NCI-H446 treated with DMSO at 0.1 percent for 48 hours (cell line): ENCODE results near the gene MYBPH.

Experiments
- DNase-seq: peaks from one replicate; lab custom pipeline; 2025; lab: John Stamatoyannopoulos, UW

MYBPH gene

GRCh38 chr1:203129501-203130231 is 46.0 kb downstream of the MYBPH start:
- DNase-seq = no peak

GRCh38 chr1:203128716-203129500 is 46.7 kb downstream of the MYBPH start:
- DNase-seq = no peak

- no peak for DNase-seq
Measured at GRCh38 chr1:203128431-203128715, 47.3 kb downstream of the MYBPH start.

GRCh38 chr1:203127666-203128430 is 47.8 kb downstream of the MYBPH start, which contains the start of gene ADORA1:
TSS of gene ADORA1 (plus strand) at chr1:203127726. CDS start at chr1:203128842, 1,116 bp downstream.
- no peak for DNase-seq

DNA sequence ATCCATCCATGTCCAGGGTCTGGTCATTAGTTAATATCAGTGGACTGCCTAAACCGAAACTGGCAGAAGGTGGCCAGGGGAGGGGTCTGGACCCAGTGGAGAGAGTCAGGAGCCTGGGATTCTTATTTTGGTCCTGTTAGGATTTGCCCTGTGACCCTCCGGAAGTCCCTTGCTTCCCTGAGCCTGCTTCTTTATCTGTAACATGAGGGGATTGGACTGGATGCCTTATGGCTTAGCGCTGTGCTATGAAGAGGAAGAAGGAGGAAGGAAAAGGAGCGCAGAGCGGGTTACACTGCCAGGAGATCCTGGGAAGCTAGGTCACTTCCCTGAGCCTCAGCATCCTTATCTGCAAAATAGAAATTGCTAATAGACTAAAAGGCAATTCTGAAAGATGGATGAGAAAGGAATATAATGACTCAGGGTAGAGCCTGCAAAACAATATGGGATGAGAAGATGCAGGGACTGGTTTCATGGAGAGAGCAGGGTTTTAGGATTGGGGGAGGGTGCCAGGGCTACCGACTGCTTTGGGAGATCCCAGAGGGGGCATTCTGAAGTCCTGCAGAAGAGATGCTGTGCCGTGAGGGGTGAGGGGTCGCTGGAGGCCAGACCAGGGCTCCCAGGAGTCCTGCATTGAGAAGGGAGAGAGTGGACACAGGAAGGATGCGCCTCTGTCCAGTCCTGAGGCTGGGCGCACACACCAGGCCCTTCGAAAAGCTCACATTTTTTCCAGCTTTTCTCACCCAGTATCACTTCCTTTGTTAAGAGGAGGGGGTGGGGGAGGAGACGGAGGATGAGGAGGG is 48.6 kb downstream of the MYBPH start:
- no peak for DNase-seq

DNA sequence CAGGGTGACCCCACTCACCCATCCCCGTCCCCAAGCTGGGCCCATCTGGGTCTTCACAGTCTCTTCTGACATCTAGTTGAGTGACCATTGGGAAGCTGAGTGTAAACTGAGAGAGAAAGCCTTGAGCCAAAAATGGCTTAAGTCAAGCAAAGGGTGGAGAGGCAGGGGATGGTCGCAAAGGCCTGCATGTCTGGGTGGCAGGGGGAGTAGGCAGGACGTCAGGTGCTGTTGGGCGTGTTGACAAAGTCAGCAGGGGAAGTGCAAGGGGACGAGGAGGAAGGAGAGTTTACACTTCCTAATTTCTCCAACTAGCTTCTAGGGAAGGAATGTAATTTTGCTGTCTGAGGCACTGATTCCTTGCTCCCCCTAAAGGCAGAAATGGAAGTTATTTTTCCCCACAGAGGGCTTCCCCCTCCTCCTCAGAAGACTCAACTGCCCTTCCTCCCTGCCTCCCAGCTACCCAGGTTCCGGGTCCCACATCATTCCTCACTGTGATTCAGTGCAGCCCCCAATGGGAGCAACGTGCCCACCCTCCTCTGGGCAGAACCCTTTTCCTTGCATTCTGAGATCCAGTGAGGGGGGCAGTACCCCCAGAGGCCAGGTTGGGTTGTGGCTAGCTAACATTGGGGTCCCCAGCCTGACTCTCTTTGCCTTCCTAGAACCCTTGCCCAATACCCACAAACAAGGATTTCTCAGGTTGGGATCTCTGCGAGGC is 49.3 kb downstream of the MYBPH start:
- no peak for DNase-seq

- DNase-seq = no peak
Measured at GRCh38 chr1:203124546-203125317, 50.9 kb downstream of the MYBPH start.

GRCh38 chr1:203124011-203124410 is 51.6 kb downstream of the MYBPH start:
- DNase-seq = no peak

GRCh38 chr1:203122159-203122558 is 53.5 kb downstream of the MYBPH start:
- DNase-seq = no peak

DNA sequence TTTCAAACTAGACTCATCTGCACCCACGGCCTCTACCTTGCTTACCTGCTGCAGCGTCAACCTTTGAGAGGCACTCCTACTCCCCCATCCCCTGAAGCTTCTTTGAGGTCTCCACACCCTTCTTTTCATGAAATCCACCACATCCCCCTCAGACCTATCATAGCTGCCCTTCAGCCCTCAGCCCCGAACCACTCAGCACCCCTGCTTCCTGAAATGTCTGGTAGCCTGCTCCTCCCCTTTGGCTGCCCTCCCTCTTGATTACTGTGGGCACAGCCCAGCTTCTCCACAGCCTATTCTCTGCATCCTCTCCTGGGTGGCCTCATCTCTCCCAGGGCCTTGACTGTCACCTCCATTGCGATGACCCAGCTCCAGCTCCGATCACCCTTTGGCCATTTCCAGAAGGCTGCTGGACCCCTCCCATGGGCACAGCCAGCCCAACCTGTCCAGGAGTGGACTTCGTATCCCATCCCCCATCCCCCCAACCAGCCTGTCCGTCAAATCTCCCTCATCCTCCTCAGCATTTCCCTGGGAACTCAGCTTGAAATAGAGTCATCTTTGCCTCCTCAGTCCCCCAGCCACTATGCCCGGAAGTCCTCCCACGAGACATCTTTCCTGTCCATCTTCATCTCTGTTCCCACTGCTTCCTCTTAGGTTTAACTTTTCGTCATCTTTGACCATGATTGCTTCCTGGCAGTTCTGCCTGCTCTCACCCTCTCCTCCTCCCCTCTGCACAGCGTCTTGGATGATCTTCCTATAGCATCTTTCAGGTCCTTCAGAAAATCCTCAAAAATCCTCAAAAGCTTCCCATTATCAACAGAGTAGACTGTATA is 54.2 kb downstream of the MYBPH start:
- no peak for DNase-seq

DNA sequence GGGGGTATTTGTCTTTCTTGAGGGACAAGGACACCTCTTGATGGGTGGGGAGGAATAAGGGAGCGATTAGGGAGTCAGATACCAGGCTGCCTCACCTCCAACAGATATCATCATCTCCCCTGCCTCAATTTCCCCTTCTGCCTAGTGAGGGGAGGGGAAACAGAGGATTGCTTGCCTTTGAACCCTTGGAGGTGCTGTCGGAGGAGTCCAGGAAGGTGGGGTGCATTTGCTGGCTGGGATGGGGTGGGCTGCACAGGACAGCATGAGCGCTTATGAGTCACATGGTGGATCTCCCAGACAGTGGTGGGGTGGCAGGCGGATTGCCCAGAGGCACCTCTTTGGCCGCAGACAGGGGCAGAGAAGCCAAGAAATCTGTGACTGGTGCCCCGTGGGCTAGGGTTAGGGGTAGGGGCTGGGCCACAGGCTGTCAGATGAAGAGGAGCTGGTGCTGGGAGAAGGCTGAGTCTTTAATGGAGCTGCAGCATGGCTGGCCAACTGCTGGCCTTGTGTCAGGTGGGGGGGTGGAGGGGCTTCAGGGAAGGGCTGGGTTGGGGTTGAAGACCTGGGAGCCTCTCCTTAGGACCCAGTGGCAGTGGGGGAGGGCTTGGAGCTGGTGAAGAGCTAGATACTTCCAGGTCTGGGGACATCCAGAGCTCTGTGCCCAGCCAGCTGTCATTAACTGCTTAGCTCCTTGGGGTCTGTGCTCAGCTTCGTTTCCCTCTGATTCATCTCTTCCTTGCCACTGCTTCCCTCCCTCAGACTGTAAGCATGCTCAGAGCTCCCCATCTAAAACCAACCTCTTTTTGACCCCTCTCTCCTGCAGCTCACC is 55.1 kb downstream of the MYBPH start:
- DNase-seq = no peak
